Tibial nerve (tissue), 4 donors: ENCODE results near the gene SLC6A6.

Experiments
- CTCF ChIP-seq, 5 experiments: fragments of 200-600 bp in 3 of 5; fragments of 450-650 bp in 2 of 5; sonication (generic) in 3 of 5; IDR thresholded peaks; one replicate each; pipeline ENCODE4 v1.5.1; 2016 to 2019; ENCODE audit warnings: antibody characterized with exemption in 5 of 5, mild to moderate bottlenecking in 3 of 5, moderate library complexity in 2 of 5
- EP300 ChIP-seq, 2 donors: sonication (generic); formaldehyde crosslinking; IDR thresholded peaks; one replicate each; pipeline ENCODE4 v1.6.1; 2017; ENCODE audit warnings: antibody characterized with exemption in 2 of 2, mild to moderate bottlenecking in 1 of 2

- TF ChIP-seq CTCF (IDR thresholded peaks at IDR 0.05) (no peak), EP300 (IDR thresholded peaks at IDR 0.05) (no peak)
Observed at GRCh38 chr3:14436954-14437281, 34.5 kb downstream of the SLC6A6 start.
